Measurements from ENCODE around the gene AHCYL2. TPM values are rescaled to one million over a fixed set of nuclear protein-coding genes. Genes with fewer than 3 reads are reported as not detected.
"Not testable (repeated sequence)": the region's sequence is repeated elsewhere in the genome, so short reads cannot be mapped to it uniquely, and the experiment has no call there.

Gene AHCYL2
- total RNA-seq, 1 experiment from 2014 or later: 23.2 TPM

GRCh38 chr7:129351320-129351719 lies 126.5 kb downstream of the AHCYL2 start:
- Histone ChIP-seq H2BK5ac (ENCODE audit: insufficient read length, low read length) (no peak overlapping the region), H2AK5ac (ENCODE audit: insufficient read length, low read length) (no peak overlapping the region), H3K27ac (ENCODE audit: insufficient read length, low read depth, low read length) (no peak overlapping the region), H3K4me2 (ENCODE audit: insufficient read depth, insufficient read length, low read length) (no peak overlapping the region), H3K27me3 (ENCODE audit: insufficient read depth, low read length) (no peaks in the 10 kb centered on the region), H2BK120ac (ENCODE audit: low read depth, low read length, poor library complexity, severe bottlenecking) (no peak overlapping the region), H3K9ac (ENCODE audit: extremely low read depth, insufficient read length, low read length) (no peak overlapping the region), H3K23me2 (ENCODE audit: insufficient read length, low read depth, low read length, poor library complexity, severe bottlenecking) (no peaks in the 10 kb centered on the region), H4K91ac (ENCODE audit: insufficient read length, low read depth, low read length) (no peak overlapping the region), H4K5ac (ENCODE audit: insufficient read length, low read depth, low read length) (no peak overlapping the region), H3K23ac (ENCODE audit: insufficient read length, low read depth, low read length) (no peak overlapping the region), H3K79me2 (ENCODE audit: insufficient read depth, low read length) (no peaks in the 10 kb centered on the region), H3K4ac (ENCODE audit: low read depth, low read length) (no peak overlapping the region), H3K9me3 (ENCODE audit: control insufficient read depth, low read depth, low read length) (no peaks in the 10 kb centered on the region), H3K56ac (ENCODE audit: insufficient read length, low read depth, low read length) (no peak overlapping the region), H2AFZ (ENCODE audit: low read length) (no peak overlapping the region), H2BK15ac (ENCODE audit: low read depth, low read length) (no peak overlapping the region), H3K79me1 (ENCODE audit: insufficient read depth, low read depth, low read length, poor library complexity, severe bottlenecking) (no peaks in the 10 kb centered on the region), H3K14ac (ENCODE audit: insufficient read depth, low read length) (no peak overlapping the region), H4K8ac (replicated peaks; ENCODE audit: insufficient read length, low read depth, low read length) (no peak overlapping the region), H3T11ph (ENCODE audit: low read length) (no peak overlapping the region), H4K20me1 (ENCODE audit: control insufficient read depth, insufficient read depth, insufficient read length) (no peaks in the 10 kb centered on the region), H3K18ac (ENCODE audit: insufficient read length, low read depth, low read length) (no peak overlapping the region), H2BK20ac (ENCODE audit: low read depth, low read length, poor library complexity, severe bottlenecking) (no peak overlapping the region), H2BK12ac (ENCODE audit: insufficient read length, low read depth, low read length) (no peak overlapping the region), H3K4me1 (ENCODE audit: insufficient read depth, low read length) (no peaks in the 10 kb centered on the region)
- no CpG with 5 or more reads among the region's 3 CpGs for WGBS (ENCODE audit: extremely low coverage, insufficient read length, low lambda C conversion rate)
- H3K27me3 Mint-ChIP-seq (ENCODE audit: low read depth): no peaks in the 10 kb centered on the region
- no peaks in the 10 kb centered on the region for H3K9me3 Mint-ChIP-seq
- DNase-seq: no peak
- no peaks in the 10 kb centered on the region for H3K36me3 Mint-ChIP-seq (ENCODE audit: insufficient read depth in 1 of 3, low read depth in 3 of 3)
- H3K4me3 Mint-ChIP-seq: no peak overlapping the region
- no peak overlapping the region for H3K27ac Mint-ChIP-seq
- TF ChIP-seq, protein P1, sequence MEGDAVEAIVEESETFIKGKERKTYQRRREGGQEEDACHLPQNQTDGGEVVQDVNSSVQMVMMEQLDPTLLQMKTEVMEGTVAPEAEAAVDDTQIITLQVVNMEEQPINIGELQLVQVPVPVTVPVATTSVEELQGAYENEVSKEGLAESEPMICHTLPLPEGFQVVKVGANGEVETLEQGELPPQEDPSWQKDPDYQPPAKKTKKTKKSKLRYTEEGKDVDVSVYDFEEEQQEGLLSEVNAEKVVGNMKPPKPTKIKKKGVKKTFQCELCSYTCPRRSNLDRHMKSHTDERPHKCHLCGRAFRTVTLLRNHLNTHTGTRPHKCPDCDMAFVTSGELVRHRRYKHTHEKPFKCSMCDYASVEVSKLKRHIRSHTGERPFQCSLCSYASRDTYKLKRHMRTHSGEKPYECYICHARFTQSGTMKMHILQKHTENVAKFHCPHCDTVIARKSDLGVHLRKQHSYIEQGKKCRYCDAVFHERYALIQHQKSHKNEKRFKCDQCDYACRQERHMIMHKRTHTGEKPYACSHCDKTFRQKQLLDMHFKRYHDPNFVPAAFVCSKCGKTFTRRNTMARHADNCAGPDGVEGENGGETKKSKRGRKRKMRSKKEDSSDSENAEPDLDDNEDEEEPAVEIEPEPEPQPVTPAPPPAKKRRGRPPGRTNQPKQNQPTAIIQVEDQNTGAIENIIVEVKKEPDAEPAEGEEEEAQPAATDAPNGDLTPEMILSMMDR (conservative IDR thresholded peaks at IDR 0.05): no peak
- H3K4me1 Mint-ChIP-seq: peaks cover 3 to 7% of the 10 kb centered on the region in 2 experiments; a peak in 3 of 4 replicates

- not testable (repeated sequence) for H3K4me1 ChIP-seq (ENCODE audit: insufficient read depth, low read length); H2BK120ac ChIP-seq (ENCODE audit: low read depth, low read length, poor library complexity, severe bottlenecking); H3K9me3 ChIP-seq (ENCODE audit: control insufficient read depth, low read depth, low read length); H3K9ac ChIP-seq (ENCODE audit: extremely low read depth, insufficient read length, low read length); H3K4me1 Mint-ChIP-seq; H2BK12ac ChIP-seq (ENCODE audit: insufficient read length, low read depth, low read length); H3K23me2 ChIP-seq (ENCODE audit: insufficient read length, low read depth, low read length, poor library complexity, severe bottlenecking); H4K5ac ChIP-seq (ENCODE audit: insufficient read length, low read depth, low read length); H3K4ac ChIP-seq (ENCODE audit: low read depth, low read length); H3K27ac ChIP-seq (ENCODE audit: insufficient read length, low read depth, low read length); H3K36me3 Mint-ChIP-seq (ENCODE audit: insufficient read depth in 1 of 3, low read depth in 3 of 3); H3K14ac ChIP-seq (ENCODE audit: insufficient read depth, low read length); H4K8ac ChIP-seq (replicated peaks; ENCODE audit: insufficient read length, low read depth, low read length); H2BK5ac ChIP-seq (ENCODE audit: insufficient read length, low read length); H3K23ac ChIP-seq (ENCODE audit: insufficient read length, low read depth, low read length); H4K20me1 ChIP-seq (ENCODE audit: control insufficient read depth, insufficient read depth, insufficient read length); H4K91ac ChIP-seq (ENCODE audit: insufficient read length, low read depth, low read length); H2BK20ac ChIP-seq (ENCODE audit: low read depth, low read length, poor library complexity, severe bottlenecking); H3K9me3 Mint-ChIP-seq; H3K18ac ChIP-seq (ENCODE audit: insufficient read length, low read depth, low read length); H3K79me1 ChIP-seq (ENCODE audit: insufficient read depth, low read depth, low read length, poor library complexity, severe bottlenecking); H3K4me2 ChIP-seq (ENCODE audit: insufficient read depth, insufficient read length, low read length); H2BK15ac ChIP-seq (ENCODE audit: low read depth, low read length); H3K27me3 ChIP-seq (ENCODE audit: insufficient read depth, low read length); H3T11ph ChIP-seq (ENCODE audit: low read length); H3K27ac Mint-ChIP-seq; H3K27me3 Mint-ChIP-seq (ENCODE audit: low read depth); H3K79me2 ChIP-seq (ENCODE audit: insufficient read depth, low read length); DNase-seq; H2AK5ac ChIP-seq (ENCODE audit: insufficient read length, low read length); H3K4me3 Mint-ChIP-seq; H3K56ac ChIP-seq (ENCODE audit: insufficient read length, low read depth, low read length); H2AFZ ChIP-seq (ENCODE audit: low read length)
- WGBS (ENCODE audit: extremely low coverage, insufficient read length, low lambda C conversion rate): no CpG with 5 or more reads among the region's 5 CpGs
Observed at GRCh38 chr7:129353104-129353503, 128.3 kb downstream of the AHCYL2 start.

All from H9 (cell line).